ENCODE data around the gene GUCY1A2. TPM values are rescaled to one million over a fixed set of nuclear protein-coding genes. Genes with fewer than 3 reads are reported as not detected.

The GUCY1A2 gene
- polyA plus RNA-seq, 6 donors from 2014 or later, result not detected

DNA sequence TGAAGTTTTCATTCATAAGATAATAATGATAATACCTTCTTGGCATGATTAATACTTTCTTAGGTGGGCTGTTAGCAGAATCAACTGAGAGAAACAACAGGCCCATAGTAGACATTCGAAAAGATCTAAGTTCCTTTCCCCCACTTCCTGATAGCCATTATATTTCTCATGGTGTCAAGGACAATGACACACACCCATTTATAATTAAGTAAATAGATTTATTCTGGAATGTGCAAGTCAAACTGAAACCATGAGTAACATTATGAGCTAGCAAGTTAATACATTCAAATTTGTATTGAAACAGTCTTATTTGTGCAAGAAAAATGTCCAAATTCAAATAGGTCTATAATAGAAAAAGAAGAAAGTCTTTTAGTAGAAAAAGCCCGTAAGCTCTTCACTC is 301.1 kb downstream of the GUCY1A2 start:
- no peak for ATAC-seq (ENCODE audit: low read depth in 2 of 2)
- Mint-ChIP-seq H3K4me1 (no peaks in the 10 kb centered on the region), H3K36me3 (no peaks in the 10 kb centered on the region), H3K4me3 (no peak overlapping the region), H3K9me3 (peaks cover 0 to 4% (median 0%) of the 10 kb centered on the region in 7 donors), H3K27me3 (no peaks in the 10 kb centered on the region), H3K27ac (no peak overlapping the region)
- DNase-seq, result no peak

GRCh38 chr11:106714199-106714598 is 304.1 kb downstream of the GUCY1A2 start:
- Mint-ChIP-seq H3K36me3 (no peaks in the 10 kb centered on the region), H3K27ac (no peak overlapping the region), H3K27me3 (no peaks in the 10 kb centered on the region), H3K4me3 (no peak overlapping the region), H3K4me1 (no peaks in the 10 kb centered on the region), H3K9me3 (peaks cover 0 to 4% (median 0%) of the 10 kb centered on the region in 7 donors)
- no peak for ATAC-seq (ENCODE audit: low read depth in 2 of 2)
- no peak for DNase-seq

GRCh38 chr11:106708348-106708747 is 309.9 kb downstream of the GUCY1A2 start:
- no peaks in the 10 kb centered on the region for H3K36me3 Mint-ChIP-seq
- no peak overlapping the region for H3K4me3 Mint-ChIP-seq
- no peak overlapping the region for H3K27ac Mint-ChIP-seq
- peaks cover 0 to 4% (median 0%) of the 10 kb centered on the region in 7 donors for H3K9me3 Mint-ChIP-seq
- no peaks in the 10 kb centered on the region for H3K27me3 Mint-ChIP-seq
- H3K4me1 Mint-ChIP-seq, result no peaks in the 10 kb centered on the region
- ATAC-seq (ENCODE audit: low read depth in 2 of 2) (no peak), DNase-seq (no peak)

- peaks cover 0 to under 1% (median 0%) of the 10 kb centered on the region in 7 donors for H3K9me3 Mint-ChIP-seq
Measured at GRCh38 chr11:106706355-106706754, 311.9 kb downstream of the GUCY1A2 start.

GRCh38 chr11:106702805-106703204 is 315.5 kb downstream of the GUCY1A2 start:
- ATAC-seq (ENCODE audit: low read depth in 2 of 2) (no peak), DNase-seq (no peak)
- Mint-ChIP-seq H3K27ac (no peak overlapping the region), H3K36me3 (no peaks in the 10 kb centered on the region), H3K27me3 (no peaks in the 10 kb centered on the region), H3K9me3 (no peaks in the 10 kb centered on the region), H3K4me3 (no peak overlapping the region), H3K4me1 (no peaks in the 10 kb centered on the region)

More at GRCh38 chr11:106706355-106706754, 311.9 kb downstream of the GUCY1A2 start:
- ATAC-seq (ENCODE audit: low read depth in 2 of 2), result no peak
- no peaks in the 10 kb centered on the region for H3K36me3 Mint-ChIP-seq
- DNase-seq, result no peak
- no peaks in the 10 kb centered on the region for H3K4me1 Mint-ChIP-seq
- H3K27ac Mint-ChIP-seq, result no peak overlapping the region
- H3K27me3 Mint-ChIP-seq, result no peaks in the 10 kb centered on the region
- H3K4me3 Mint-ChIP-seq, result no peak overlapping the region

GRCh38 chr11:106697058-106697457 is 321.2 kb downstream of the GUCY1A2 start:
- Mint-ChIP-seq H3K4me3 (no peak overlapping the region), H3K27ac (no peak overlapping the region), H3K36me3 (no peaks in the 10 kb centered on the region), H3K9me3 (peaks cover 0 to 4% (median 0%) of the 10 kb centered on the region in 7 donors), H3K27me3 (no peaks in the 10 kb centered on the region), H3K4me1 (no peaks in the 10 kb centered on the region)
- DNase-seq (no peak), ATAC-seq (ENCODE audit: low read depth in 2 of 2) (no peak)

DNA sequence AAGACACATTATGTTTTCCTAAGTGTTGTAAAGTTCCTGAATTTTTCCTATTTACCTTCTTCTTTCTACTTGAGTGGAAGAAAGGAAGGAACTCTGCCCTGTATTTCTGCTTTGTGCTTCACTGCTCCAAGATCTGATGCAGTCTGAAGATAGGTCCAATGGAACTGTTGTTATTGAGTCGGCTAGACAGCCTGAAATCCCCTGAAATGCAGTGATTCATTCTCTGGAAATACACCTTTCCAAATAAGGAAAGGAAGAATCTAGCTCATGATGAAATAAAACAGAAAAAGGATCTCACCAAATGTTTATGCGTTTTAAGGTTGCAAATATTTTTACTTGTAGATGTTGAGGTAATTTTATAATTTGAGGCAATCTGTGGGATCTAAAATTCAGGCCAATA is 322.8 kb downstream of the GUCY1A2 start:
- Mint-ChIP-seq H3K27ac (no peak overlapping the region), H3K9me3 (peaks cover 0 to 4% (median 0%) of the 10 kb centered on the region in 7 donors), H3K4me1 (no peaks in the 10 kb centered on the region), H3K4me3 (no peak overlapping the region), H3K27me3 (no peaks in the 10 kb centered on the region), H3K36me3 (no peaks in the 10 kb centered on the region)
- ATAC-seq (ENCODE audit: low read depth in 2 of 2), result no peak
- DNase-seq, result no peak

GRCh38 chr11:106694501-106694900 is 323.8 kb downstream of the GUCY1A2 start:
- DNase-seq (no peak), ATAC-seq (ENCODE audit: low read depth in 2 of 2) (no peak)
- Mint-ChIP-seq H3K36me3 (no peaks in the 10 kb centered on the region), H3K9me3 (peaks cover 0 to 6% (median 1%) of the 10 kb centered on the region in 7 donors), H3K27ac (no peak overlapping the region), H3K4me1 (no peaks in the 10 kb centered on the region), H3K27me3 (no peaks in the 10 kb centered on the region), H3K4me3 (no peak overlapping the region)

- Mint-ChIP-seq H3K4me1 (no peaks in the 10 kb centered on the region), H3K27me3 (no peaks in the 10 kb centered on the region), H3K36me3 (no peaks in the 10 kb centered on the region), H3K9me3 (peaks cover 0 to 6% (median 3%) of the 10 kb centered on the region in 7 donors), H3K27ac (peak overlapping the region in 1 of 6 donors; percentile 67), H3K4me3 (no peak overlapping the region)
- no peak for DNase-seq
- ATAC-seq (ENCODE audit: low read depth in 2 of 2), result no peak
Measured at GRCh38 chr11:106691807-106692365, 326.4 kb downstream of the GUCY1A2 start.

GRCh38 chr11:106690923-106691322 is 327.4 kb downstream of the GUCY1A2 start:
- Mint-ChIP-seq H3K4me1 (no peaks in the 10 kb centered on the region), H3K9me3 (peaks cover 0 to 6% (median 3%) of the 10 kb centered on the region in 7 donors), H3K4me3 (no peak overlapping the region), H3K27ac (no peak overlapping the region), H3K27me3 (no peaks in the 10 kb centered on the region), H3K36me3 (no peaks in the 10 kb centered on the region)
- no peak for ATAC-seq (ENCODE audit: low read depth in 2 of 2)
- DNase-seq, result no peak

GRCh38 chr11:106684944-106685343 is 333.3 kb downstream of the GUCY1A2 start:
- Mint-ChIP-seq H3K27ac (no peak overlapping the region), H3K36me3 (no peaks in the 10 kb centered on the region), H3K9me3 (peaks cover 0 to 2% (median 0%) of the 10 kb centered on the region in 7 donors), H3K4me1 (no peaks in the 10 kb centered on the region), H3K4me3 (no peak overlapping the region), H3K27me3 (no peaks in the 10 kb centered on the region)
- no peak for ATAC-seq (ENCODE audit: low read depth in 2 of 2)
- DNase-seq, result no peak

GRCh38 chr11:106683435-106683834 is 334.8 kb downstream of the GUCY1A2 start:
- H3K36me3 Mint-ChIP-seq, result no peaks in the 10 kb centered on the region

GRCh38 chr11:106681435-106681834 is 336.8 kb downstream of the GUCY1A2 start:
- no peak for ATAC-seq (ENCODE audit: low read depth in 2 of 2)
- Mint-ChIP-seq H3K4me3 (no peak overlapping the region), H3K27me3 (no peaks in the 10 kb centered on the region), H3K36me3 (no peaks in the 10 kb centered on the region), H3K9me3 (no peaks in the 10 kb centered on the region), H3K27ac (no peak overlapping the region), H3K4me1 (no peaks in the 10 kb centered on the region)
- no peak for DNase-seq

More at GRCh38 chr11:106683435-106683834, 334.8 kb downstream of the GUCY1A2 start:
- Mint-ChIP-seq H3K4me1 (no peaks in the 10 kb centered on the region), H3K4me3 (no peak overlapping the region), H3K27ac (no peak overlapping the region), H3K27me3 (no peaks in the 10 kb centered on the region), H3K9me3 (peaks cover 0 to 2% (median 0%) of the 10 kb centered on the region in 7 donors)
- ATAC-seq (ENCODE audit: low read depth in 2 of 2) (no peak), DNase-seq (no peak)

- Mint-ChIP-seq H3K27ac (no peak overlapping the region), H3K4me1 (no peaks in the 10 kb centered on the region), H3K9me3 (no peaks in the 10 kb centered on the region), H3K27me3 (no peaks in the 10 kb centered on the region), H3K4me3 (no peak overlapping the region), H3K36me3 (no peaks in the 10 kb centered on the region)
- ATAC-seq (ENCODE audit: low read depth in 2 of 2) (no peak), DNase-seq (no peak)
Measured at GRCh38 chr11:106679581-106679980, 338.7 kb downstream of the GUCY1A2 start.

DNA sequence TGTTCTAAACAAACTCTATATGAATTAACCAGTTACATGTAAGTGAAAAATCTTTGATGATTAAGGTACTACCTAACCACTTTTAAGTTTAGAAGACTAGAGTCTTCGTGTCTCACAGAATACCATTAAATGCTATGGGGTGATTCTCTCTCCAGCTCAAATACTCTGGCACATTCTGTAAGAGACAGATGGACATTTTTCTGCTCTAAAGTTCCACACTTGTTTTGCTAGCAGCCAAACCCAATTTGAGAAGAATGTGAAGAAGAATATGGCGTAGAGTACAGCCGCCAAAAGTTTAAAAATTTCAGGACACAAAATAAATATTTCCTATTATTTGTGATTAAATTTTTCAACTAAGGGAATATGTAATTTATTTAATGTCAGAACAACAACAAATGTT is 339.1 kb downstream of the GUCY1A2 start:
- no peaks in the 10 kb centered on the region for H3K9me3 Mint-ChIP-seq
- H3K4me3 Mint-ChIP-seq, result no peak overlapping the region
- no peaks in the 10 kb centered on the region for H3K36me3 Mint-ChIP-seq
- no peaks in the 10 kb centered on the region for H3K4me1 Mint-ChIP-seq
- H3K27ac Mint-ChIP-seq, result no peak overlapping the region
- DNase-seq (no peak), ATAC-seq (ENCODE audit: low read depth in 2 of 2) (no peak)
- no peaks in the 10 kb centered on the region for H3K27me3 Mint-ChIP-seq

All from naive B cell (primary cell).